ENCODE data around the gene CRLF2. TPM values are rescaled to one million over a fixed set of nuclear protein-coding genes. Genes with fewer than 3 reads are reported as not detected.
"Not testable (repeated sequence)": the region's sequence is repeated elsewhere in the genome, so short reads cannot be mapped to it uniquely, and the experiment has no call there.

The CRLF2 gene
- total and polyA plus RNA-seq, 4 donors: 0.19 to 1.4 (median 0.42) TPM

- Histone ChIP-seq H3K27ac (ENCODE audit: low read depth in 1 of 2, low read length in 1 of 2) (no peak overlapping the region), H3K4me3 (no peak overlapping the region), H3K9ac (ENCODE audit: insufficient read depth in 1 of 2, low read length in 2 of 2) (no peak overlapping the region), H3K4me1 (ENCODE audit: control insufficient read depth in 5 of 5, insufficient read depth in 5 of 5, low read length in 5 of 5) (no peaks in the 10 kb centered on the region), H3K9me3 (ENCODE audit: control insufficient read depth in 4 of 4, insufficient read depth in 3 of 4, low read length in 3 of 4) (no peaks in the 10 kb centered on the region), H3K36me3 (ENCODE audit: control insufficient read depth in 4 of 4, insufficient read depth in 4 of 4, low read length in 4 of 4) (no peaks in the 10 kb centered on the region), H3K27me3 (ENCODE audit: control insufficient read depth in 3 of 3, insufficient read depth in 3 of 3, low read length in 2 of 3) (no peaks in the 10 kb centered on the region)
- no peak for TF ChIP-seq CTCF (IDR thresholded peaks at IDR 0.05; ENCODE audit: control extremely low read depth, extremely low read depth)
- no peak for DNase-seq
- ATAC-seq (ENCODE audit: insufficient read depth, low FRiP score): no peak
- 81 to 91% methylated on average over 10 of the region's 10 CpGs for WGBS, 2 donors
These were observed 16.0 kb downstream of the CRLF2 start for GRCh38 chrX:1196436-1196835.

GRCh38 chrX:1192196-1192595 is 20.3 kb downstream of the CRLF2 start:
- 76 to 91% methylated on average over 7 of the region's 8 CpGs for WGBS, 2 donors
- not testable (repeated sequence) for H3K27ac ChIP-seq (ENCODE audit: low read depth in 1 of 2, low read length in 1 of 2); H3K36me3 ChIP-seq (ENCODE audit: control insufficient read depth in 4 of 4, insufficient read depth in 4 of 4, low read length in 4 of 4); H3K4me3 ChIP-seq; H3K27me3 ChIP-seq (ENCODE audit: control insufficient read depth in 3 of 3, insufficient read depth in 3 of 3, low read length in 2 of 3); DNase-seq; ATAC-seq (ENCODE audit: insufficient read depth, low FRiP score); H3K4me1 ChIP-seq (ENCODE audit: control insufficient read depth in 5 of 5, insufficient read depth in 5 of 5, low read length in 5 of 5); H3K9me3 ChIP-seq (ENCODE audit: control insufficient read depth in 4 of 4, insufficient read depth in 3 of 4, low read length in 3 of 4); H3K9ac ChIP-seq (ENCODE audit: insufficient read depth in 1 of 2, low read length in 2 of 2)

- no peak for TF ChIP-seq CTCF (IDR thresholded peaks at IDR 0.05; ENCODE audit: control extremely low read depth, extremely low read depth)
- WGBS, 2 donors: 83 to 85% methylated on average over 18 of the region's 18 CpGs
- no peak overlapping the region for H3K4me3 ChIP-seq
- peaks cover 0 to 3% (median 0%) of the 10 kb centered on the region in 4 donors for H3K9me3 ChIP-seq (ENCODE audit: control insufficient read depth in 4 of 4, insufficient read depth in 3 of 4, low read length in 3 of 4)
- H3K27ac ChIP-seq (ENCODE audit: low read depth in 1 of 2, low read length in 1 of 2): no peak overlapping the region
- no peaks in the 10 kb centered on the region for H3K27me3 ChIP-seq (ENCODE audit: control insufficient read depth in 3 of 3, insufficient read depth in 3 of 3, low read length in 2 of 3)
- DNase-seq (no peak), ATAC-seq (ENCODE audit: insufficient read depth, low FRiP score) (no peak)
- no peak overlapping the region for H3K9ac ChIP-seq (ENCODE audit: insufficient read depth in 1 of 2, low read length in 2 of 2)
- no peaks in the 10 kb centered on the region for H3K36me3 ChIP-seq (ENCODE audit: control insufficient read depth in 4 of 4, insufficient read depth in 4 of 4, low read length in 4 of 4)
- no peaks in the 10 kb centered on the region for H3K4me1 ChIP-seq (ENCODE audit: control insufficient read depth in 5 of 5, insufficient read depth in 5 of 5, low read length in 5 of 5)
These were observed 21.8 kb downstream of the CRLF2 start for GRCh38 chrX:1190596-1191145.

DNA sequence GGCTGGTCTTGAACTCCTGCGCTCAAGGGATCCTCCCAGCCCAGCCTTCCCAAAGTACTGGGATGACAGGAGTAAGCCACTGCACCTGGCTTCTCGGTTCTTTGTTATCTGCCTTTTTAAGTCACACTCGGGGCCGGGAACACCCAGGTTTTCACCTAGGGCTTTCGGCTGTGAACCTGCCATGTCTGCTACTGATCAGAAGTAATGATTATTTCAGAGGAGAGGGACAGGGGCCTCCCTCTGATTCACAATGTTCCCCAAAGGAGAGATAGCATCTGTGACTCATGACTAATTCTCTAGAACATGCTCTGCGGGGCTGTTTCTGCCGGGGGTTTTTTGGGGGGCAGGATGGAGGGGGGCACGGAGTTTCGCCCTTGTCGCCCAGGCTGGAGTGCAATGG is 26.9 kb downstream of the CRLF2 start:
- H3K4me3 ChIP-seq: no peak overlapping the region
- no peak overlapping the region for H3K27ac ChIP-seq (ENCODE audit: low read depth in 1 of 2, low read length in 1 of 2)
- H3K9me3 ChIP-seq (ENCODE audit: control insufficient read depth in 4 of 4, insufficient read depth in 3 of 4, low read length in 3 of 4): peaks cover 0 to 2% (median 0%) of the 10 kb centered on the region in 4 donors
- no peak overlapping the region for H3K9ac ChIP-seq (ENCODE audit: insufficient read depth in 1 of 2, low read length in 2 of 2)
- H3K27me3 ChIP-seq (ENCODE audit: control insufficient read depth in 3 of 3, insufficient read depth in 3 of 3, low read length in 2 of 3): no peaks in the 10 kb centered on the region
- 81 to 85% methylated on average over 10 of the region's 10 CpGs for WGBS, 2 donors
- ATAC-seq (ENCODE audit: insufficient read depth, low FRiP score): no peak
- DNase-seq: no peak
- H3K36me3 ChIP-seq (ENCODE audit: control insufficient read depth in 4 of 4, insufficient read depth in 4 of 4, low read length in 4 of 4): no peaks in the 10 kb centered on the region
- no peak for TF ChIP-seq CTCF (IDR thresholded peaks at IDR 0.05; ENCODE audit: control extremely low read depth, extremely low read depth)
- H3K4me1 ChIP-seq (ENCODE audit: control insufficient read depth in 5 of 5, insufficient read depth in 5 of 5, low read length in 5 of 5): no peaks in the 10 kb centered on the region

All from lung (tissue), 12 donors.